Measurements from ENCODE around the gene KRTAP4-11.
"Not testable (repeated sequence)": the region's sequence is repeated elsewhere in the genome, so short reads cannot be mapped to it uniquely, and the experiment has no call there.

The KRTAP4-11 gene
- 0 reads per million in 3 donors for total RNA-seq

- H3K27me3 ChIP-seq (replicated peaks; ENCODE audit: control insufficient read depth, insufficient read depth, low read length, poor library complexity, severe bottlenecking); H3K36me3 ChIP-seq (ENCODE audit: control insufficient read depth, insufficient read depth, low read length); H3K4me1 ChIP-seq (ENCODE audit: control insufficient read depth, insufficient read depth, low read length, poor library complexity, severe bottlenecking); DNase-seq; H3K27ac ChIP-seq (ENCODE audit: insufficient read depth, low read length, poor library complexity, severe bottlenecking); H3K9me3 ChIP-seq (ENCODE audit: control insufficient read depth, low read length); H3K4me3 ChIP-seq (ENCODE audit: insufficient read depth, low read depth, low read length, poor library complexity, severe bottlenecking): not testable (repeated sequence)
Observed at GRCh38 chr17:41117846-41118386, at the start of gene KRTAP4-11. Gene KRTAP4-11 (minus strand): TSS chr17:41118373. CDS start chr17:41118315, 58 bp downstream.

- Histone ChIP-seq H3K27ac (ENCODE audit: insufficient read depth, low read length, poor library complexity, severe bottlenecking) (no peak overlapping the region), H3K36me3 (ENCODE audit: control insufficient read depth, insufficient read depth, low read length) (no peaks in the 10 kb centered on the region), H3K4me3 (ENCODE audit: insufficient read depth, low read depth, low read length, poor library complexity, severe bottlenecking) (no peak overlapping the region), H3K4me1 (ENCODE audit: control insufficient read depth, insufficient read depth, low read length, poor library complexity, severe bottlenecking) (no peaks in the 10 kb centered on the region), H3K9me3 (ENCODE audit: control insufficient read depth, low read length) (no peaks in the 10 kb centered on the region), H3K27me3 (replicated peaks; ENCODE audit: control insufficient read depth, insufficient read depth, low read length, poor library complexity, severe bottlenecking) (no peaks in the 10 kb centered on the region)
- no peak for DNase-seq
Observed at GRCh38 chr17:41167561-41167960, 49.4 kb upstream of the KRTAP4-11 start.

GRCh38 chr17:41163828-41164227 is 45.7 kb upstream of the KRTAP4-11 start:
- H3K36me3 ChIP-seq (ENCODE audit: control insufficient read depth, insufficient read depth, low read length): no peaks in the 10 kb centered on the region
- H3K9me3 ChIP-seq (ENCODE audit: control insufficient read depth, low read length): no peaks in the 10 kb centered on the region
- no peak overlapping the region for H3K4me3 ChIP-seq (ENCODE audit: insufficient read depth, low read depth, low read length, poor library complexity, severe bottlenecking)
- DNase-seq: no peak
- peaks cover 3% of the 10 kb centered on the region for H3K27me3 ChIP-seq (replicated peaks; ENCODE audit: control insufficient read depth, insufficient read depth, low read length, poor library complexity, severe bottlenecking)
- H3K27ac ChIP-seq (ENCODE audit: insufficient read depth, low read length, poor library complexity, severe bottlenecking): no peak overlapping the region
- no peaks in the 10 kb centered on the region for H3K4me1 ChIP-seq (ENCODE audit: control insufficient read depth, insufficient read depth, low read length, poor library complexity, severe bottlenecking)

GRCh38 chr17:41160648-41161047 is 42.5 kb upstream of the KRTAP4-11 start, which contains the start of gene KRTAP4-4:
Gene KRTAP4-4 (minus strand): TSS chr17:41160748. CDS start chr17:41160691, 57 bp downstream.
- Histone ChIP-seq H3K27me3 (replicated peaks; ENCODE audit: control insufficient read depth, insufficient read depth, low read length, poor library complexity, severe bottlenecking) (peaks cover 3% of the 10 kb centered on the region), H3K27ac (ENCODE audit: insufficient read depth, low read length, poor library complexity, severe bottlenecking) (no peak within 1 kb of the TSS), H3K4me1 (ENCODE audit: control insufficient read depth, insufficient read depth, low read length, poor library complexity, severe bottlenecking) (no peaks in the 10 kb centered on the region), H3K9me3 (ENCODE audit: control insufficient read depth, low read length) (no peaks in the 10 kb centered on the region), H3K4me3 (ENCODE audit: insufficient read depth, low read depth, low read length, poor library complexity, severe bottlenecking) (no peak within 1 kb of the TSS), H3K36me3 (ENCODE audit: control insufficient read depth, insufficient read depth, low read length) (no peaks in the 10 kb centered on the region)
- no peak for DNase-seq

GRCh38 chr17:41160190-41160589 is 42.0 kb upstream of the KRTAP4-11 start:
- not testable (repeated sequence) for H3K27me3 ChIP-seq (replicated peaks; ENCODE audit: control insufficient read depth, insufficient read depth, low read length, poor library complexity, severe bottlenecking); H3K4me3 ChIP-seq (ENCODE audit: insufficient read depth, low read depth, low read length, poor library complexity, severe bottlenecking); H3K36me3 ChIP-seq (ENCODE audit: control insufficient read depth, insufficient read depth, low read length); H3K27ac ChIP-seq (ENCODE audit: insufficient read depth, low read length, poor library complexity, severe bottlenecking); H3K9me3 ChIP-seq (ENCODE audit: control insufficient read depth, low read length); H3K4me1 ChIP-seq (ENCODE audit: control insufficient read depth, insufficient read depth, low read length, poor library complexity, severe bottlenecking); DNase-seq

- no peak for DNase-seq
- H3K4me3 ChIP-seq (ENCODE audit: insufficient read depth, low read depth, low read length, poor library complexity, severe bottlenecking): no peak overlapping the region
- H3K27me3 ChIP-seq (replicated peaks; ENCODE audit: control insufficient read depth, insufficient read depth, low read length, poor library complexity, severe bottlenecking): no peaks in the 10 kb centered on the region
- H3K4me1 ChIP-seq (ENCODE audit: control insufficient read depth, insufficient read depth, low read length, poor library complexity, severe bottlenecking): no peaks in the 10 kb centered on the region
- no peaks in the 10 kb centered on the region for H3K9me3 ChIP-seq (ENCODE audit: control insufficient read depth, low read length)
- no peak overlapping the region for H3K27ac ChIP-seq (ENCODE audit: insufficient read depth, low read length, poor library complexity, severe bottlenecking)
- no peaks in the 10 kb centered on the region for H3K36me3 ChIP-seq (ENCODE audit: control insufficient read depth, insufficient read depth, low read length)
Observed at GRCh38 chr17:41153856-41154255, 35.7 kb upstream of the KRTAP4-11 start.

- Histone ChIP-seq H3K27ac (ENCODE audit: insufficient read depth, low read length, poor library complexity, severe bottlenecking) (no peak overlapping the region), H3K36me3 (ENCODE audit: control insufficient read depth, insufficient read depth, low read length) (no peaks in the 10 kb centered on the region), H3K27me3 (replicated peaks; ENCODE audit: control insufficient read depth, insufficient read depth, low read length, poor library complexity, severe bottlenecking) (no peaks in the 10 kb centered on the region), H3K4me1 (ENCODE audit: control insufficient read depth, insufficient read depth, low read length, poor library complexity, severe bottlenecking) (no peaks in the 10 kb centered on the region), H3K9me3 (ENCODE audit: control insufficient read depth, low read length) (no peaks in the 10 kb centered on the region), H3K4me3 (ENCODE audit: insufficient read depth, low read depth, low read length, poor library complexity, severe bottlenecking) (no peak overlapping the region)
- no peak for DNase-seq
Observed at GRCh38 chr17:41151525-41151924, 33.4 kb upstream of the KRTAP4-11 start.

- Histone ChIP-seq H3K36me3 (ENCODE audit: control insufficient read depth, insufficient read depth, low read length) (no peaks in the 10 kb centered on the region), H3K27me3 (replicated peaks; ENCODE audit: control insufficient read depth, insufficient read depth, low read length, poor library complexity, severe bottlenecking) (no peaks in the 10 kb centered on the region), H3K4me3 (ENCODE audit: insufficient read depth, low read depth, low read length, poor library complexity, severe bottlenecking) (no peak overlapping the region), H3K27ac (ENCODE audit: insufficient read depth, low read length, poor library complexity, severe bottlenecking) (no peak overlapping the region), H3K9me3 (ENCODE audit: control insufficient read depth, low read length) (no peaks in the 10 kb centered on the region), H3K4me1 (ENCODE audit: control insufficient read depth, insufficient read depth, low read length, poor library complexity, severe bottlenecking) (no peaks in the 10 kb centered on the region)
- DNase-seq: no peak
Observed at GRCh38 chr17:41150026-41150425, 31.9 kb upstream of the KRTAP4-11 start.

GRCh38 chr17:41149652-41149985 is 31.4 kb upstream of the KRTAP4-11 start, which contains the start of gene KRTAP4-5:
Gene KRTAP4-5 (minus strand): TSS chr17:41149825. CDS start chr17:41149767, 58 bp downstream.
- Histone ChIP-seq H3K4me1 (ENCODE audit: control insufficient read depth, insufficient read depth, low read length, poor library complexity, severe bottlenecking) (no peaks in the 10 kb centered on the region), H3K36me3 (ENCODE audit: control insufficient read depth, insufficient read depth, low read length) (no peaks in the 10 kb centered on the region), H3K27me3 (replicated peaks; ENCODE audit: control insufficient read depth, insufficient read depth, low read length, poor library complexity, severe bottlenecking) (no peaks in the 10 kb centered on the region), H3K4me3 (ENCODE audit: insufficient read depth, low read depth, low read length, poor library complexity, severe bottlenecking) (no peak within 1 kb of the TSS), H3K27ac (ENCODE audit: insufficient read depth, low read length, poor library complexity, severe bottlenecking) (no peak within 1 kb of the TSS), H3K9me3 (ENCODE audit: control insufficient read depth, low read length) (no peaks in the 10 kb centered on the region)
- DNase-seq: no peak

- not testable (repeated sequence) for H3K27ac ChIP-seq (ENCODE audit: insufficient read depth, low read length, poor library complexity, severe bottlenecking); H3K4me3 ChIP-seq (ENCODE audit: insufficient read depth, low read depth, low read length, poor library complexity, severe bottlenecking); H3K4me1 ChIP-seq (ENCODE audit: control insufficient read depth, insufficient read depth, low read length, poor library complexity, severe bottlenecking)
Observed at GRCh38 chr17:41148971-41149651, 30.9 kb upstream of the KRTAP4-11 start.

More at GRCh38 chr17:41148971-41149651, 30.9 kb upstream of the KRTAP4-11 start:
- not testable (repeated sequence) for H3K27me3 ChIP-seq (replicated peaks; ENCODE audit: control insufficient read depth, insufficient read depth, low read length, poor library complexity, severe bottlenecking); DNase-seq; H3K9me3 ChIP-seq (ENCODE audit: control insufficient read depth, low read length); H3K36me3 ChIP-seq (ENCODE audit: control insufficient read depth, insufficient read depth, low read length)

Measured in effector memory CD4-positive, alpha-beta T cell (primary cell).